Right forelimb (tissue), 1 donor: ENCODE results near the gene PLEKHO2.
"Not testable (repeated sequence)": the region's sequence is repeated elsewhere in the genome, so short reads cannot be mapped to it uniquely, and the experiment has no call there.

Experiments
- DNase-seq: peaks from one replicate; pipeline ENCODE4 v3.0.0-alpha.2; 2018

The PLEKHO2 gene, protein sequence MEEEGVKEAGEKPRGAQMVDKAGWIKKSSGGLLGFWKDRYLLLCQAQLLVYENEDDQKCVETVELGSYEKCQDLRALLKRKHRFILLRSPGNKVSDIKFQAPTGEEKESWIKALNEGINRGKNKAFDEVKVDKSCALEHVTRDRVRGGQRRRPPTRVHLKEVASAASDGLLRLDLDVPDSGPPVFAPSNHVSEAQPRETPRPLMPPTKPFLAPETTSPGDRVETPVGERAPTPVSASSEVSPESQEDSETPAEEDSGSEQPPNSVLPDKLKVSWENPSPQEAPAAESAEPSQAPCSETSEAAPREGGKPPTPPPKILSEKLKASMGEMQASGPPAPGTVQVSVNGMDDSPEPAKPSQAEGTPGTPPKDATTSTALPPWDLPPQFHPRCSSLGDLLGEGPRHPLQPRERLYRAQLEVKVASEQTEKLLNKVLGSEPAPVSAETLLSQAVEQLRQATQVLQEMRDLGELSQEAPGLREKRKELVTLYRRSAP

DNA sequence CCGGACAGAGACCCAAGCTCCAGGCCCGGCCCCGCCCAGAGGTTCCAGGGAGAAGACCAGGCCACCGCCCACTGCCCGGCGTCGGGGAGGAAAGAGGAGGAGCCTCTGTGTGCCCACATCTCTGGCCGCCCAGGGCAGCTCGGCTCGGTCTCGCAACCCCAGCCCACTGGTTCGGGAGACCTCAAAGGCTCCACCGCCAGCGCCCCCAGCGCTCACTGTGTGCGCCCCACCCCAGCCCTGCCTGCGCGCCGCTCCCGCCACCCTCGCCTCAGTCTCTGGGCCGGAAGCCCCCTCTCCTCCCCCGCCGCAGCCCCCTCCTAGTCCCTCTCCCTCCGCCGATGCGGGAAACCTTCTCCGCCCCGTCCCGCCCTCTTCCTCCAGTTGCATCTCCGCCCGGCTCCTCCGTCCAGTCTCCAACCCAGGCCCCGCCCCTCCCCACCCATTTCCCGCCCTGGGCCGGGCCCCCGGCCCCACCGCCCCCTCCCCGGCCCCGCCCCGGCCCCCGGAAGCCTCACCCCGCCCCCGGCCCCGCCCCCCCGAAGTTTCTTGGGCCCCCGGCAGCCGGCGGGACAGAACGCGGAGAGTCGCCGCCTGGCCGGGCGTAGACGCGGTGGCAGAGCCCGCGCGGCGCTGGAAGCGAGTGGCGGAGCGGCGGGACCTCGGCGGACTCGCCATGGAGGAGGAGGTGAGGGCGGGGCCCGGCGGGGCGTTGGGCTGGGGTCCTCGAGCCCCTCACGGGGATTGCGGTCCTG lies at the start of gene PLEKHO2:
Gene PLEKHO2 (plus strand): TSS at position 572 of the 752 bp plus-strand sequence. CDS start 102 bp downstream, at position 674.
- DNase-seq, result peak; percentile 98

DNA sequence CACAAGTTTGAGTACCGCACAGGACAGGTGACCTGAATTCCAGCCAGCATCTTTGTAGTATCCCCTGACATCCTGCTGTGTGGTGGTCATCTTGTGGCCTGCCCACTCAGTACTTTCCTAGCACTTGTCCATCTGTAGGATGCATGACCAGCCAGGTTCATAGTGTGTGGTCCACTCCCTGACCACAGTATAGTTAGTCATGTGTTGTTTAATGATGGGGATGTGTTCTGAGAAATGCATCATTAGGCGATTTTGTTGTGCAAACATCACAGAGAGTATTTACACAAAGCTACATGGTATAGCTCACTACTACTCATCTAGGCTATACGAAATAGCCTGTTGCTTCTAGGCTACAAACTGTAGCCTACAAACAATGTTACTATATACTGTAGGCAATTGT lies 49.4 kb upstream of the PLEKHO2 start:
- DNase-seq, result no peak

DNA sequence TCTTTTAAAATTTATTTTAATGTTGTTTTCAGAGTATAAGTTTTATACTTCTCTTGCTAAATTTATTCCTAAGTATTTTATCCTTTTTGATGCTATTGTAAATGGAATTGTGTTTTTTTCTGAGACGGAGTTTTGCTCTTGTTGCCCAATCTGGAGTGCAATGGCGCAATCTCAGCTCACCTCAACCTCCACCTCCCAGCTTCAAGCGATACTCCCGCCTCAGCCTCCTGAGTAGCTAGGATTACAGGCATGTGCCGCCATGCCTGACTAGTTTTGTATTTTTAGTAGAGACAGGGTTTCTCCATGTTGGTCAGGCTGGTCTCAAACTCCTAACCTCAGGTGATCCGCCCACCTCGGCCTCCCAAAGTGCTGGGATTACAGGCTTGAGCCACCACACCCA lies 46.4 kb upstream of the PLEKHO2 start:
- not testable (repeated sequence) for DNase-seq

DNA sequence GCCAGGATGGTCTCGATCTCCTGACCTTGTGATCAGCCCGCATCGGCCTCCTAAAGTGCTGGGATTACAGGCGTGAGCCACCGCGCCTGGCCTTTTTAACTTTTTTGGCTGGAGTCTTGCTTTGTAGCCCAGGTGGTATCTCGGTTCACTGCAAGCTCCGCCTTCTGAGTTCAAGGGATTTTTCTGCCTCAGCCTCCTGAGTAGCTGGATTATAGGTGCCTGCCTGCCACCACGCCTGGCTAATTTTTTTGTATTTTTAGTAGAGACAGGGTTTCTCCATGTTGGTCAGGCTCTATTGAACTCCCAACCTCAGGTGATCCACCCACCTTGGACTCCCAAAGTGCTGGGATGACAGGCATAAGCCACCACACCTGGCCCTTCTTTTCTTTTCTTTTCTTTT lies 45.8 kb upstream of the PLEKHO2 start:
- DNase-seq, result not testable (repeated sequence)

DNA sequence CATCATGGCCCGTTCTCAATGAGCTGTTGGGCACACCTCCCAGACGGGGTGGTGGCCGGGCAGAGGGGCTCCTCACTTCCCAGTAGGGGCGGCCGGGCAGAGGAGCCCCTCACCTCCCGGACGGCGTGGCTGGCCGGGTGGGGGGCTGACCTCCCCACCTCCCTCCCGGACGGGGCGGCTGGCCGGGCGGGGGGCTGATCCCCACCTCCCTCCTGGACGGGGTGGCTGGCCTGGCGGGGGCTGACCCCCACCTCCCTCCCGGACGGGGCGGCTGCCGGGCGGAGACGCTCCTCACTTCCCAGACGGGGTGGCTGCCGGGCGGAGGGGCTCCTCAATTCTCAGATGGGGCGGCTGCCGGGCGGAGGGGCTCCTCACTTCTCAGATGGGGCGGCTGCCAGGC lies 42.8 kb upstream of the PLEKHO2 start:
- not testable (repeated sequence) for DNase-seq

DNA sequence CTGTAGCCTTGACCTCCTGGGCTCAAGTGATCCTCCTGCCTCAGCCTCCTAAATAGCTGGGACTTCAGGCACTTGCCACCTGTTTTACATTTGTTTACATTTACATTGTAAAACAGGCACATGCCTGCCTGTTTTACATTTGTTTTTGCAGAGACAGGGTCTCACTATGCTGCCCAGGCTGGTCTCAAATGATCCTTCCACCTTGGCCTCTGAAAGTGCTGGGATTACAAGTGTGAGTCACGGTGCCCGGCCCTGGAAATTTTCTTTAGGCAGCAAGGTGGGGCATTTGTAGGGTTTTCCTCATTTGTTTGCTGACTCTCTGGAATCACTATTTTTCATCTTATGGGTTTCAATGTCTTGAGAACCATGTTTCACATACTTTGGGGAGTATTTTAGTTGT lies 41.2 kb upstream of the PLEKHO2 start:
- DNase-seq, result no peak

DNA sequence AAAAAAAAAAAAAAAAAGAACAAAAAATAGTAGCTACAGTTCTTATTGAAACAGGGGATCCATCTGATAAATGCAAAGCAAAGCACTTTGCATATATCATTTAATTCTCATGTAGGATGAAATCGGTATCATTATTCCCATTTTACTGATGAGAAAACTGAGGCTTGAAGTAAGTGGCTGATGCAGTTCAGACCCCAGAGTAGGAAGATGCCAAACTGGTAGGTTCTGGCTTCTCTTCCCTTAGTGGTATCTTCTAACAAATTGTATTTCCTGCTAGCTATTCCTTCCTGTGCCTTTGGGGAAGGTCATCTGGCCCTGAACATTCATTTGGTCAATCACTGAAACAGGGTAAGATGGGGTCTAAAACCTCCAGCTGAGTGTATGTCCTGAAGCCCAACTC lies 38.2 kb upstream of the PLEKHO2 start:
- DNase-seq, result no peak

DNA sequence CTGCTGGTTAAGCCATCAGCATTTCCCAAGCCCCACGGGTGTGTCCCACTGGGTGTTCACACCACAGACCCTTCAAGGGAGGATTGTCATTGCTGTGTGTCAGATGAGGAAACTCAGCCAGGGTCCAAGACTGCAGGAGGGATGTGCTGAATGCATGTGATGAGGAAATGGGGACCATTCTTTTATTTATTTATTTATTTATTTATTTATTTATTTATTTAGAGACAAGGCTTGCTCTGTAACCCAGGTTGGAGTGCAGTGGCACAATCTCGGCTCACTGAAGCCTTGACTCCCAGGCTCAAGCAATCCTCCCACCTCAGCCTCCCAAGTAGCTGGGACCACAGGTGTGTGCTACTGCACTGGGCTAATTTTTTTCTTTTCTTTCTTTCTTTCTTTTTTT lies 37.1 kb upstream of the PLEKHO2 start:
- DNase-seq, result no peak

DNA sequence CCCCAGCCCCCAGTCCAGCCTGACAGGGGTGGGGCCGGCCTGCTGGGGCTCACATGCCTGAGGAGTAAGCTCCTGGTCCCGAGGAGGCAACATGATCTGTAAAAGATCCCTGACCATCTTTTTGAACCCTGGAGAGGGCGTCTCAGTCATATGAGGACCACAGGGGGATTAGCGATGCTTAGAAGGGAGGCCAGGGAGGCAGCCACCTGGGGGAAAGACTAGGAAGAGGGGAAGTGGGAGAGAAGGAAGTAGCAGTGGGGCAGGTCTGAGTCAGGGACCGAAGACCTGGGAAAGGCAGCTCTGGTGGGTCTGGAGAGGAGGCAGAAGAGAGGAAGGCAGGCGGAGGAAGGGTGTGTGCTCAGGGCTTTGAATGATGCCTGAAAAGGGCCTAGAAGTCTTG lies 35.2 kb upstream of the PLEKHO2 start:
- DNase-seq, result no peak

DNA sequence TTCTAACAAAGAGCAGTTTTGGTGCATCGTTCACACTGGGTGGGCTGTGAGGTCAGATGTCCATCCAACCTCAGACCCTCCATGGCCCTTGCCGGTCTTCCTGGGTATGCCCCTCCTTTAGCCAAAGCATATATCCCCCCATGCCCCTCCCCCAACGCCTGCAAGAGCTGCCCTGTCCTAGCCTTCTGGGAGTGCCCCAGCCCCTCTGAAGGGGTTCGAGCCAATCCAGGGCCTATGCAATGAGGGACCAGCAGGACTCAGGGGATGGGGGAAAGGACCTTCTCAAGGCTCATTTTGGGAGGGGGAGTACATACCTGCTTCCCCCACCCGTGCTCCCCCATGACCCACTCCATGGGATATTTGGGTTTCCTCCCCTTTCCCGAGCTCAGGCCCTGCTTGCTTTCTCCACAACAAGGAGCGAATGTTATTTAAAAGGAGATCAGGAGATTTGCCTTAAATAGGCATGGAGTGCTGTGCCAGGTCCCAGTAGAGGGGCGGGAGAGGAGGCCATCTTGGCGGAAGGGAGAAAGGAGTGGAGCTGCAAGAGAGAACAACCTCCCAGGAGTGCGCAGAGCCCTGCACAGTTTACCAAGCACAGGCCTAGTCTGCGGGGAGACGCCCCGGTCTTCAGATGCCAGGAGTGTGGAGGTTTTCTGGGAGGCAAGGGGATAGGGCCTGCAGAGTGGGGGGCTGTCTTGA lies 34.5 kb upstream of the PLEKHO2 start:
- DNase-seq, result no peak

DNA sequence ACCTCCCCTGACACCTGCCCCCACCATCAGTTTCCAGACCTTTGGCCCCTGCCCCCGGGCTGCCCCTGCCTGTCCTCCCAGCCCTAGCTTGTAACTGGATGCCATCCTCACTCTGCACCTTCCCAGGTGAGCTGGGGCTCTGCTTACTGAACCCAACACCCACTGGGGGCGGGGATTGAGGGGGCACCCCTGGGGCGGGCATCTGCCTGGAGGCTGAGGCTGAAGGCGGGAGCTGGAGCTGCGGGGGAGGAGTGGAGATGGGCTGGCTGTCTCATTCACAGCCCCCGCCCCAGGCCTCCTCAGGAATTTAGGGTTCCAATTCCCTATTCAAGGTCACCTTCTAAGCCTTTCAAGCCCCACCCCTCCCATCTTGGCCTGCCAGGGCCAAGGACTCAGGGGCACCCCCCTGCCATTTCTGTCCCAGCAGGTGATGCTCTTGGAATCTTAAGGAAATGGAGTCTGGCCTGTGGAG lies 33.9 kb upstream of the PLEKHO2 start:
- no peak for DNase-seq

DNA sequence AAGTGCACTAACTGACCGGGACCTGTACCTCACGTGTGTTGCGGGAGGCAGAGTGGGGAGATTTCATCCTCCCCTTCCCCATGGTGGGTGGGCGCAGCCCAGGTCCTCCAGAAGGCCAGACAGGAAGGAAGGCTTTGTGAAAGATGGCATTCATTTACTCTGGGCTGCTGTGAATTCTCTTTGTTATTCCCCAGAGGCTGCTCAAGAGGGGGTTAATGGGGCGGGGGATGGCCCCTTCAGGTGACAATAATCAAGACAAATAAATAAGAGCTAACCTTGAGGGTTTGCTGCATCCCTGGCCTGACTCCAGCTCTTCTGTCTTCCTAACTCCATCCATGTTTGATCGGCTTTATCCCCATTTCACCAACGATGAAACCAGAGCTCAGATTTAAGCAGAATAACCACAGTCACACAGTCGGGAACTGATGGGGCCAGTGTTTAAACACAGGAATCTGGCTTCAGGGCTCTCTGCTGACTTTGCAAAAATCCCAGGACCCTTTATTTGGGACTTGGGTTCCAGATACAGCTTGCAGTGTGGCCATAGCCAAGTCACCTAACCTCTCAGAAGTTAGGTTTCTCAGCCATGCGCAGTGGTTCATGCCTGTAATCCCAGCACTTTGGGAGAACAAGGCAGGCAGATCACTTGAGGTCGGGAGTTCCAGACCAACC lies 32.8 kb upstream of the PLEKHO2 start:
- no peak for DNase-seq

DNA sequence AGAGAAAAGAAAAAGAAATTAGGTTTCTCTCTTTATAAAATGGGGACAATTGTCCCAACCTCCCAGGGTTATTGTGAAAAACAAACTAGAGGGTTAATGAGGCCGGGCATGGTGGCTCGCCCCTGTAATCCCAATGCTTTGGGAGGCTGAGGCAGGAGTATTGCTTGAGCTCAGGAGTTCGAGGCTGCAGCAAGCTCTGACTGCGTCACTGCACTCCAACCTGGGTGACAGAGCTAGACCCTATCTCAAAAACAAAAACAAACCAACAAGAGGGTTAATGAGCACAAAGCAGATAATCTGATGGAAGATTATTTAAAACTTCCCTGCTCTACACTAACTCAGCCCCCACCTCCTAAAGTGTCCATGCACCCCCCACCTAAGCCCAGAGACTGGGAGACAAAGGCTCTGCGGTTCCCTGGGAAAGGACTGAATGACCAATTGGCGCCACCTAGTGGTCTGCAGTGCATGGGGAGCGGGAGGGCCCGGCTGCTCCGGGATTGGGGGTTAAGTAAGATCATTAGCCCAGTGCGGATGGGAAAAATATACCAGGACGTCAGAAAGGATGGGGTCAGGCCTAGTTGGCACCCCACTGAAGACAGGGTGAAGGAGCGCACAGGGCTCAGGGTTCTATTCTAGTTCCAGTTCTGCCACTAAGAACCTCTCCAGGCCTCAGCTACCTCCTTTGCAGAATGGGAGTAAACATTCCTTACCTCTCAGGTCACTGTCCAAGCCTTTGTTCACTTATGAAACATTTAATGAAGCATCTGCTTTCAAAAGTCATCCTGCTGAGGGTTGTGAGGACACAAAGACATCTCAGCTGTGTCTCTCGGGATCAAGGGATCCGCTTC lies 31.8 kb upstream of the PLEKHO2 start:
- peak; percentile 88 for DNase-seq

DNA sequence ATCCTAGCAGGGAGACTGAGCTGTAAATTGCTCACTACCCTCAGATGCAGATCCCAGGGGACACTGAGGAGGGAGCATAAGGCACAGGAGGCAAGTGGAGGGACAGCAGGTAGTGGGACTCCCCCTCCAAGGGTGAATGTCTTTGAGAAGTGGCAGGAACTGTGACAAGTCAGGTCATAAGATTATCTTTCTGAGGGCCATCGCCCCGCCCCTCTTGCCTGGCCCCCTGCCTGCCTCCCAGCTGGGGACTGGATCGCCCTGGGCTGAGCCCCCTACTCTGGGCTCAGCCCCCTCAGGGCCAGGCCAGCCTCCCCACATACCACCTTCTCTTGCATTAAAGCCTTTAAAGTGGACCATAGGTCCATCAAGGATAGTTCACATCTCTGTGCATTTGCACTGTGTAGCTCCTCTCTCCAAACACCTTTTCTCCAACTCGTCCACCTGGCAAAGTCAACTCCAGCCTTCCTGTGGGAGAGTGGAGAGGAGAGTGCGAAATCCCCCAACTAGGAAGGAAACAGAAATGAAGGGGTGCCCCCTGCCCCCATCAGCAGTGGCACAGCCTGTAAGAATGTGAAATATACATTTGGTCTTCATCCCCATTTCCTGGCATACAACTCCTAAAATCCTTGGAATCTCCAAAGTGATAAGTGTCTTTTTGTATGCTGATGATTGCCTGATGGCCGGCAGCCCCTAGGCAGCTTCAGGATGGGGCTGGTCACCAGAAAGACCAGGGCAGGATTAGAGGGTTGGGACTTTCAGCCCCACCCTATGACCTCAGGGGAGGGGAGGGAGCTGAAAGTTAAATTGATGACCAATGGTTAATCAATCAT lies 31.0 kb upstream of the PLEKHO2 start:
- no peak for DNase-seq

DNA sequence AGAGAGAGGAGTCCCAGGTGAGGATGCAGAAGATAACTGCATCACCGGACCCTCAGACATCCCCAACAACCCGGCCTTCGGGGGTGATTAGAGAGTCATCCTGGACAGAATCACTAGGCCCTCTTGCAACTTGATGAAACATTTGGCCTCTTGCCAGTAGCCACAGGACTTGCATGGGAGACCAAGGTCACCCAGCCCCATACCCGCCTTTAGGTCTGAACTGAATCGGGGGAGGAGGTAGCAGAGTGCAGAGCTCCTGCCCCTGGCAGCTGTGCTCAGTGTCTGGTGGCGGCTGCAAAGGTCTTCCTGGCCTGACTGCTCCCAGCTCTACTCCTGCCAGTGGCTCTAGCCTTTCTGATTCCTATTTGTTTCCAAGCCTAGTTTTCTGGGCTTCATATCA lies 28.6 kb upstream of the PLEKHO2 start:
- no peak for DNase-seq

DNA sequence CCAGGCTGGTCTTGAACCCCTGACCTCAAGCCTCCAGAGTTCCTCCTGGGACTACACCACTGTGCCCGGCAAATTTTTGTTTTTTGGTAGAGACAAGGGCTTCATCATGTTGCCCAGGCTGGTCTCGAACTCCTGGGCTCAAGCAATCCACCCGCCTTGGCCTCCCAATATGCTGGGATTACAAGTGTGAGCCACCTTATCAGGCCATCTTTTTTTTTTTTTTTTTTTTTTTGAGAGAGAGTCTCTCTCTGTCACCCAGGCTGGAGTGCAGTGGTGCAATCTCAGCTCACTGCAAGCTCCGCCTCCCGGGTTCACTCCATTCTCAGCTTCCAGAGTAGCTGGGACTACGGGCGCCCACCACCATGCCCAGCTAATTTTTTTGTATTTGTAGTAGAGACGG lies 27.4 kb upstream of the PLEKHO2 start:
- DNase-seq, result not testable (repeated sequence)

DNA sequence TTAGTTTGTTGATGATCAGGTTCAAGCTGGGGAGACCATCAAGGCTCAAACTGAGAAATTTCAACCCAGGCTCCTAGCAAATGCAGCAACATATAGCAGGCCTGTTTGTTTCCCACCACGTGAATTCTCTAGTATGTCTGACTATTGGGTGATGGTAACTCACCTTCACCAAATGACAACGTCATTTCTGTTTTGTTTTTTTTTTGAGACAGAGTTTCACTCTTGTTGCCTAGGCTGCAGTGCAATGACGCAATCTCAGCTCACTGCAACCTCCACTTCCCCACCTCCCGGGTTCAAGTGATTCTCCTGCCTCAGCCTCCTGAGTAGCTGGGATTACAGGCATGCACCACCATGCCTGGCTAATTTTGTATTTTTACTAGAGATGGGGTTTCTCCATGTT lies 26.8 kb upstream of the PLEKHO2 start:
- DNase-seq, result not testable (repeated sequence)

DNA sequence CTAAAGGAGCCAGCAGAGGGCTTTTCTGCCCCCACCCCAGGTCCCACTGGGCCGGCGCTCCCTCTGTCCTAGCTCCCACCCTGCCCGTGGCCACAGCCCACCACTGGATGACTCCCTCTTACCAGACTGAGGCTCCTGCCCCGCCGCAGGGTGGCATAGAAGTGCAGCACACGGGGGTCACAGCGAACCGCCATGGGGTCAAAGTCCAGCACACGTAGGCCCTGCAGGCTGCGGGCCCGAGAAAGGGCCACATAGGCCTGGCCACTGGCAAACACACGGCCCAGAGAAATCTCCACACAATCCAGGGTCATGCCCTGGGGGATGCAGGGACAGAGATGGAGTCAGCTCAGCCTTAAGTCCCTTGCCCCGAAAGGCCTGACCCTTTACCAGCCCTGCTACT lies 25.3 kb upstream of the PLEKHO2 start:
- no peak for DNase-seq

DNA sequence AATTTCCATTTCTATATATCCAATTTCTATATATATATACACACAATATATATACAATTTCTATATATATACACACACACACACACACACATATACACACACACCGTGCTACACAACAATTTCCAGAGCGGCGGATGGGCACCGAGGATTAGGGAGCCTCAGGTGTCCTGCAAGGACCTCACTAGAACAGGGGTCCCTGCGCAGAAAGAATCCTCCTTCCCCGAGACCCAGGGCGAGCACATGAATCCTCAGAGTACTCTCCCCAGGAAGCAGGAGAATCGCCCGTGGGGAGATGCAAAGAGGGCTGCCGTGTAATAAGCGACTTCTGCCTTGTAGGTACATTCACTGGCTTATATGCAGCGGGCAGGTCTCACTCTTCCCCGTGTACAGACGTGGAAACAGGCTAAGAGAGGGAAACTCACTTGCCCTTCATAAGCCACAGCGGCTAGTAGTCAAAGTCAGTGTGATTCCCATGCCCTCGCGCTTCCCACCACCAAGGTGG lies 16.7 kb upstream of the PLEKHO2 start:
- DNase-seq, result no peak
